Measurements from ENCODE around the gene IL22. TPM values are rescaled to one million over a fixed set of nuclear protein-coding genes. Genes with fewer than 3 reads are reported as not detected.

Gene IL22
- total RNA-seq, 1 experiment from 2014 or later = not detected

DNA sequence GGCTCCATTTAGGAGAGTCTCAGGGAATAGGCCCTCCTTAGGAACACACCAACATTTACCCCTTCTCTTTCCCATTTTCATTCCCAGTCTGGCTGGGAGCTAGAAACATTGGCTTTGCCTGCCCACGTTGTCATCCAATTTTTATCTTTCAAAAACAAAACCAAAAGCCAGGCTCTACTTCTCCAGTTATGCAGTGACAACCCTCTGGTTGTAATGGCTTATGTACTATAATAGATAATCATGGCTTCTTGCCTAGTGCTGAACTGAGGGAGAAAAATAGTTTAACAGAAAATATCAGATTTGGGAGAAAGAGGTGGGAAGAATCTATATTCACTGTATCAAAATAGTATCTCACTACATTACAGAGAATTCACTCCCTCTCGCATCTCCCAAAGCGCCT lies 32.1 kb upstream of the IL22 start:
- H3K9ac ChIP-seq (ENCODE audit: extremely low read depth, insufficient read length, low read length) = no peak overlapping the region
- H4K8ac ChIP-seq (replicated peaks; ENCODE audit: insufficient read length, low read depth, low read length) = no peak overlapping the region
- H3K9me3 ChIP-seq (ENCODE audit: control insufficient read depth, low read depth, low read length) = no peaks in the 10 kb centered on the region
- no peak overlapping the region for H3K4me2 ChIP-seq (ENCODE audit: insufficient read depth, insufficient read length, low read length)
- H3K4me1 ChIP-seq (ENCODE audit: insufficient read depth, low read length) = peaks cover 3% of the 10 kb centered on the region; the same call in 1 of the 2 replicates
- no peak overlapping the region for H3K18ac ChIP-seq (ENCODE audit: insufficient read length, low read depth, low read length)
- Mint-ChIP-seq H3K9me3 (no peaks in the 10 kb centered on the region), H3K4me1 (peaks cover 8% of the 10 kb centered on the region in 2 experiments), H3K27me3 (ENCODE audit: low read depth) (no peaks in the 10 kb centered on the region), H3K27ac (no peak overlapping the region; a peak in 1 of 7 replicates), H3K4me3 (no peak overlapping the region), H3K36me3 (ENCODE audit: insufficient read depth in 1 of 3, low read depth in 3 of 3) (no peaks in the 10 kb centered on the region)
- H3K4ac ChIP-seq (ENCODE audit: low read depth, low read length) = no peak overlapping the region
- no peak for DNase-seq
- H3T11ph ChIP-seq (ENCODE audit: low read length) = no peak overlapping the region
- no peak overlapping the region for H4K91ac ChIP-seq (ENCODE audit: insufficient read length, low read depth, low read length)
- no peak overlapping the region for H2BK20ac ChIP-seq (ENCODE audit: low read depth, low read length, poor library complexity, severe bottlenecking)
- H3K56ac ChIP-seq (ENCODE audit: insufficient read length, low read depth, low read length) = no peak overlapping the region
- H4K5ac ChIP-seq (ENCODE audit: insufficient read length, low read depth, low read length) = no peak overlapping the region
- no peak overlapping the region for H3K27ac ChIP-seq (ENCODE audit: insufficient read length, low read depth, low read length)
- no peak overlapping the region for H2AK5ac ChIP-seq (ENCODE audit: insufficient read length, low read length)
- no peak overlapping the region for H2BK5ac ChIP-seq (ENCODE audit: insufficient read length, low read length)
- no peaks in the 10 kb centered on the region for H3K79me2 ChIP-seq (ENCODE audit: insufficient read depth, low read length)
- H2BK120ac ChIP-seq (ENCODE audit: low read depth, low read length, poor library complexity, severe bottlenecking) = no peak overlapping the region
- H3K79me1 ChIP-seq (ENCODE audit: insufficient read depth, low read depth, low read length, poor library complexity, severe bottlenecking) = no peaks in the 10 kb centered on the region
- no peaks in the 10 kb centered on the region for H4K20me1 ChIP-seq (ENCODE audit: control insufficient read depth, insufficient read depth, insufficient read length)
- H3K23me2 ChIP-seq (ENCODE audit: insufficient read length, low read depth, low read length, poor library complexity, severe bottlenecking) = no peaks in the 10 kb centered on the region
- H2BK12ac ChIP-seq (ENCODE audit: insufficient read length, low read depth, low read length) = no peak overlapping the region
- no peak overlapping the region for H2BK15ac ChIP-seq (ENCODE audit: low read depth, low read length)
- TF ChIP-seq, protein P1, sequence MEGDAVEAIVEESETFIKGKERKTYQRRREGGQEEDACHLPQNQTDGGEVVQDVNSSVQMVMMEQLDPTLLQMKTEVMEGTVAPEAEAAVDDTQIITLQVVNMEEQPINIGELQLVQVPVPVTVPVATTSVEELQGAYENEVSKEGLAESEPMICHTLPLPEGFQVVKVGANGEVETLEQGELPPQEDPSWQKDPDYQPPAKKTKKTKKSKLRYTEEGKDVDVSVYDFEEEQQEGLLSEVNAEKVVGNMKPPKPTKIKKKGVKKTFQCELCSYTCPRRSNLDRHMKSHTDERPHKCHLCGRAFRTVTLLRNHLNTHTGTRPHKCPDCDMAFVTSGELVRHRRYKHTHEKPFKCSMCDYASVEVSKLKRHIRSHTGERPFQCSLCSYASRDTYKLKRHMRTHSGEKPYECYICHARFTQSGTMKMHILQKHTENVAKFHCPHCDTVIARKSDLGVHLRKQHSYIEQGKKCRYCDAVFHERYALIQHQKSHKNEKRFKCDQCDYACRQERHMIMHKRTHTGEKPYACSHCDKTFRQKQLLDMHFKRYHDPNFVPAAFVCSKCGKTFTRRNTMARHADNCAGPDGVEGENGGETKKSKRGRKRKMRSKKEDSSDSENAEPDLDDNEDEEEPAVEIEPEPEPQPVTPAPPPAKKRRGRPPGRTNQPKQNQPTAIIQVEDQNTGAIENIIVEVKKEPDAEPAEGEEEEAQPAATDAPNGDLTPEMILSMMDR (conservative IDR thresholded peaks at IDR 0.05) = no peak
- H3K14ac ChIP-seq (ENCODE audit: insufficient read depth, low read length) = no peak overlapping the region
- H3K23ac ChIP-seq (ENCODE audit: insufficient read length, low read depth, low read length) = no peak overlapping the region
- H3K27me3 ChIP-seq (ENCODE audit: insufficient read depth, low read length) = no peaks in the 10 kb centered on the region
- no peak overlapping the region for H2AFZ ChIP-seq (ENCODE audit: low read length)
- WGBS (ENCODE audit: extremely low coverage, insufficient read length, low lambda C conversion rate) = no CpG with 5 or more reads among the region's 3 CpGs
